HepG2 (cell line): ENCODE data around the gene NRL. TPM values are rescaled to one million over a fixed set of nuclear protein-coding genes. Genes with fewer than 3 reads are reported as not detected.

Experiments used
- ATAC-seq: fragments of 200-7000 bp; cut with Tn5 transposase; 3 replicates; pipeline ENCODE4 v1.9.1; 2020; ENCODE audit warnings: mild to moderate bottlenecking, moderate library complexity
- BruUV-seq: library from RNA; stranded (reverse); fragments of 400-500 nt; replicated peaks from 2 replicates; lab custom pipeline; 2021; lab: Mats Ljungman, UMichigan
- CTCF ChIA-PET: fragments of 300-600 bp; formaldehyde crosslinking; extraction: SDS; loops from one replicate; lab custom pipeline; 2021; ENCODE audit warnings: low total read pairs, inconsistent platforms, low intra/inter-chr PET ratio; lab: Yijun Ruan, JAX
- POLR2A ChIA-PET: fragments of 350-600 bp; sonication (Branson Sonifier 250); formaldehyde crosslinking; loops from one replicate; lab custom pipeline; 2020; ENCODE audit warnings: antibody characterized with exemption, inconsistent platforms; lab: Yijun Ruan, JAX
- DNase-seq: peaks from one replicate; pipeline ENCODE4 v3.0.0-alpha.2; 2015; ENCODE audit warnings: low spot score
- FAIRE-seq: peaks from 3 replicates; lab custom pipeline; 2011; peaks lifted over from hg19 to GRCh38; lab: Jason Lieb, UNC
- H2AFZ ChIP-seq: one replicate; pipeline ENCODE4 v1.6.1; 2011; ENCODE audit warnings: low read length, inconsistent platforms
- H3K27ac ChIP-seq: fragments of 300-600 bp; 3 replicates; pipeline ENCODE4 v1.8.0; 2011; ENCODE audit warnings: mixed run types, mild to moderate bottlenecking, mixed read lengths, low read length, inconsistent platforms; ENCODE audit not compliant: insufficient read depth; ENCODE audit errors: extremely low read length
- H3K27me3 ChIP-seq, 2 experiments: fragments of 200-600 bp in 1 of 2; 2 replicates in 1 of 2; 3 replicates in 1 of 2; pipeline versions ENCODE4 v1.6.0 to v1.8.0; 2011; ENCODE audit warnings: low read length in 2 of 2, mild to moderate bottlenecking in 2 of 2, moderate library complexity in 2 of 2, inconsistent platforms in 1 of 2; ENCODE audit not compliant: insufficient read depth in 2 of 2, control insufficient read depth in 1 of 2
- H3K36me3 ChIP-seq, 2 experiments: fragments of 200-600 bp in 1 of 2; replicated peaks in 1 of 2; 2 replicates in 1 of 2; 3 replicates in 1 of 2; pipeline versions ENCODE4 v1.5.1 to v1.8.0; 2011; ENCODE audit warnings: low read length in 2 of 2, inconsistent platforms in 1 of 2; ENCODE audit not compliant: insufficient read depth in 2 of 2, control insufficient read depth in 1 of 2
- H3K4me1 ChIP-seq: 2 replicates; pipeline ENCODE4 v1.5.1; 2012; ENCODE audit warnings: low read length, inconsistent platforms; ENCODE audit not compliant: insufficient read depth
- H3K4me2 ChIP-seq: 2 replicates; pipeline ENCODE4 v1.6.0; 2011; ENCODE audit warnings: low read depth, low read length, inconsistent platforms
- H3K4me3 ChIP-seq, 3 experiments: fragments of 200-600 bp in 1 of 3; sonication (generic), shearing (Covaris generic) in 1 of 3; replicated peaks in 1 of 3; 2 replicates each; pipeline ENCODE4 v1.5.1; 2011 to 2016; ENCODE audit warnings: low read length in 3 of 3, inconsistent platforms in 2 of 3, low read depth in 2 of 3, mild to moderate bottlenecking in 2 of 3, control low read depth in 1 of 3, mixed read lengths in 1 of 3; ENCODE audit not compliant: insufficient read depth in 1 of 3
- H3K79me2 ChIP-seq: one replicate; pipeline ENCODE4 v1.6.1; 2011; ENCODE audit warnings: low read length, inconsistent platforms; ENCODE audit not compliant: insufficient read depth
- H3K9ac ChIP-seq: 2 replicates; pipeline ENCODE4 v1.6.0; 2011; ENCODE audit warnings: mild to moderate bottlenecking, low read depth, low read length, inconsistent platforms; ENCODE audit not compliant: insufficient read depth
- H3K9me3 ChIP-seq: 2 replicates; pipeline ENCODE4 v1.5.1; 2012; ENCODE audit warnings: mild to moderate bottlenecking, low read length
- H4K20me1 ChIP-seq: 2 replicates; pipeline ENCODE4 v1.6.0; 2011; ENCODE audit warnings: inconsistent platforms, mild to moderate bottlenecking, low read length, moderate library complexity; ENCODE audit not compliant: insufficient read depth
- LCORL ChIP-seq, 2 experiments: fragments of 450-650 bp in 1 of 2; sonication (generic) in 1 of 2; formaldehyde crosslinking in 1 of 2; IDR thresholded peaks; 2 replicates each; pipeline versions ENCODE4 v1.5.0 to v1.6.1; 2017 to 2020; ENCODE audit warnings: antibody characterized with exemption in 1 of 2, missing genetic modification reagents in 1 of 2
- MTA1 ChIP-seq: sonication (generic); formaldehyde crosslinking; IDR thresholded peaks from 2 replicates; pipeline ENCODE4 v1.4.0; 2020; ENCODE audit warnings: missing genetic modification reagents, mild to moderate bottlenecking, borderline replicate concordance
- ZNF143 ChIP-seq: sonication (generic); formaldehyde crosslinking; IDR thresholded peaks from 2 replicates; pipeline ENCODE4 v1.4.0; 2020; ENCODE audit warnings: missing genetic modification reagents
- ZNF569 ChIP-seq: sonication (generic); formaldehyde crosslinking; IDR thresholded peaks from 2 replicates; pipeline ENCODE4 v1.5.0; 2020; ENCODE audit warnings: mild to moderate bottlenecking, missing genetic modification reagents, moderate library complexity, borderline replicate concordance
- WGBS: methylation state at CpG from one replicate; pipeline ENCODE4 v1.1.6; 2017; ENCODE audit warnings: low lambda C conversion rate; 5-methylcytosine and 5-hydroxymethylcytosine counted together
- in situ Hi-C: cut with HindIII; loops from 2 replicates; pipeline ENCODE4 v1.10.0; 2017; ENCODE audit warnings: low pct_unique_long_range_greater_than_20kb; ENCODE audit not compliant: extremely low pct_ligation_motif_present
- intact Hi-C: fragments of 100-400 bp; cut with micrococcal nuclease; formaldehyde crosslinking; loops from one replicate; pipeline ENCODE4 v1.10.0; 2022; ENCODE audit not compliant: unreplicated experiment
- polyA plus RNA-seq, 8 experiments: library from polyadenylated mRNA; depleted of rRNA in 3 of 8; stranded (reverse) in 7 of 8; unstranded in 1 of 8; fragments of >200 nt; fragmentation: Illumina TruSeq in 4 of 8; extraction: Trizol in 4 of 8; gene quantifications; 2 replicates each; pipeline versions ENCODE4 v1.2.1 to v1.2.3, GENCODE V29; 2011 to 2016; ENCODE audit warnings: low read depth in 4 of 8, missing spikeins in 1 of 8, mixed read lengths in 1 of 8; ENCODE audit not compliant: insufficient read depth in 1 of 8
- total RNA-seq, 5 experiments: library from RNA; depleted of rRNA; stranded (reverse); fragments of >200 nt; fragmentation: Illumina TruSeq; extraction: Trizol; gene quantifications; 2 replicates each; pipeline ENCODE4 v1.2.3, GENCODE V29; 2016; ENCODE audit warnings: low read depth in 1 of 5
- TF ChIP-seq, protein P1 (sequence below): sonication (generic); formaldehyde crosslinking; conservative IDR thresholded peaks from 2 replicates; pipeline ENCODE4 v1.8.0; 2022; ENCODE audit warnings: missing genetic modification reagents

NRL gene
- total and polyA plus RNA-seq, 2 of the 13 experiments (the other 11 are each of a cell fraction or from before 2014, with no cell fraction given), result 2.5 to 4.7 TPM

DNA sequence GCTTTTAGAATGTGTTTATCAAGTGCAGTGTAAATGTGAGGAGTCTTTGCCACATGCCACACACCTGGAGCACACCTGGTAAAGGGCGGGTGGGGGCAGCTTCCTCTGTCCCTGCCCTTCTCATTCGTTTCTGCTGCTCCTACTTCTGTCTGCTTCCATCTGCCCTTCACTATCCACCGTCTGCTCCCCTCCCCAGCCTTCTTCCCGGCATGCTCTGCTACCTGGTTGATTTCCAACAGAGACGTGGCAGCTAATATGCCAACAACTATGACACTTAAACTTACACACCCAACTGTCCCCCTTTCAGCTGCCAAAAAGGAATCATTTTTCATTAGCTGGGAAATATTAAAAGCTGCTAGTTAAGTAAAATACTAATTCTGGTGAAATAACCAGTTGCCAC is 72.0 kb downstream of the NRL start:
- Histone ChIP-seq H3K4me1 (0 out of 2 replicates have a peak, but pooled peaks cover 4% of the 10 kb centered on the region), H3K9me3 (no peaks in the 10 kb centered on the region), H3K4me3 (no peak overlapping the region), H3K36me3 (no peaks in the 10 kb centered on the region), H4K20me1 (no peaks in the 10 kb centered on the region), H3K27me3 (peaks cover 0 to 12% of the 10 kb centered on the region in 2 experiments; a peak in 3 of 5 replicates), H2AFZ (no peak overlapping the region), H3K4me2 (no peak overlapping the region), H3K27ac (no peak overlapping the region), H3K79me2 (no peaks in the 10 kb centered on the region), H3K9ac (no peak overlapping the region)
- no TSS peak for BruUV-seq
- 9% methylated on average over 5 of the region's 5 CpGs for WGBS
- peak; percentile 52; the same call in 1 of the 2 replicates for TF ChIP-seq ZNF143 (CRISPR knock-in tag)
- no peak for TF ChIP-seq MTA1 (CRISPR knock-in tag)
- TF ChIP-seq ZNF569 (CRISPR knock-in tag), result no peak
- DNase-seq (no peak), FAIRE-seq (no peak), ATAC-seq (no peak)
- in situ Hi-C loops, result no loop called here
- intact Hi-C loops, result no loop called here
- ChIA-PET POLR2A (interaction anchor here (1.6 to 3.4 kb wide), 2 partner anchors 9 to 52 kb away, joined by 7 to 15 read pairs; partner anchors contain the start of genes CARMIL3 and PCK2), CTCF (no interaction called here)

GRCh38 chr14:24040692-24041091 is 74.1 kb downstream of the NRL start:
- peaks cover 0 to 8% of the 10 kb centered on the region in 2 experiments; a peak in 3 of 5 replicates for H3K27me3 ChIP-seq
- CTCF ChIA-PET, result no interaction called here
- no peaks in the 10 kb centered on the region for H4K20me1 ChIP-seq
- WGBS, result 2% methylated on average over 2 of the region's 2 CpGs
- H3K4me2 ChIP-seq, result no peak overlapping the region
- DNase-seq (no peak), ATAC-seq (no peak), FAIRE-seq (no peak)
- H3K4me1 ChIP-seq, result peaks cover 15% of the 10 kb centered on the region; the same call in 1 of the 2 replicates
- TF ChIP-seq LCORL (IDR thresholded peaks at IDR 0.05) (peak; percentile 97), LCORL (CRISPR knock-in tag; IDR thresholded peaks at IDR 0.05) (no peak)
- TF ChIP-seq, protein P1, sequence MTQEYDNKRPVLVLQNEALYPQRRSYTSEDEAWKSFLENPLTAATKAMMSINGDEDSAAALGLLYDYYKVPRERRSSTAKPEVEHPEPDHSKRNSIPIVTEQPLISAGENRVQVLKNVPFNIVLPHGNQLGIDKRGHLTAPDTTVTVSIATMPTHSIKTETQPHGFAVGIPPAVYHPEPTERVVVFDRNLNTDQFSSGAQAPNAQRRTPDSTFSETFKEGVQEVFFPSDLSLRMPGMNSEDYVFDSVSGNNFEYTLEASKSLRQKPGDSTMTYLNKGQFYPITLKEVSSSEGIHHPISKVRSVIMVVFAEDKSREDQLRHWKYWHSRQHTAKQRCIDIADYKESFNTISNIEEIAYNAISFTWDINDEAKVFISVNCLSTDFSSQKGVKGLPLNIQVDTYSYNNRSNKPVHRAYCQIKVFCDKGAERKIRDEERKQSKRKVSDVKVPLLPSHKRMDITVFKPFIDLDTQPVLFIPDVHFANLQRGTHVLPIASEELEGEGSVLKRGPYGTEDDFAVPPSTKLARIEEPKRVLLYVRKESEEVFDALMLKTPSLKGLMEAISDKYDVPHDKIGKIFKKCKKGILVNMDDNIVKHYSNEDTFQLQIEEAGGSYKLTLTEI (CRISPR knock-in tag), result no peak
- intact Hi-C loops, result no loop called here
- BruUV-seq, result no TSS peak
- POLR2A ChIA-PET, result no interaction called here
- no peak overlapping the region for H2AFZ ChIP-seq
- H3K79me2 ChIP-seq, result no peaks in the 10 kb centered on the region
- in situ Hi-C loops, result no loop called here
- H3K4me3 ChIP-seq, result no peak overlapping the region
- H3K36me3 ChIP-seq, result no peaks in the 10 kb centered on the region
- no peak overlapping the region for H3K9ac ChIP-seq
- H3K27ac ChIP-seq, result no peak overlapping the region
- no peaks in the 10 kb centered on the region for H3K9me3 ChIP-seq
